IPS DF 6.9 (cell line): ENCODE data around the gene GTF2IRD1.
"Not testable (repeated sequence)": the region's sequence is repeated elsewhere in the genome, so short reads cannot be mapped to it uniquely, and the experiment has no call there.

Source experiments
- DNase-seq: peaks from one replicate; pipeline ENCODE4 v3.0.0-alpha.2; 2013; ENCODE audit warnings: low read depth, low spot score
- H3K27ac ChIP-seq: one replicate; pipeline ENCODE4 v1.5.1; 2013; ENCODE audit warnings: low read length, control low read depth
- H3K27me3 ChIP-seq: 2 replicates; pipeline ENCODE4 v1.6.1; 2013; ENCODE audit warnings: mild to moderate bottlenecking, low read length; ENCODE audit not compliant: control insufficient read depth, insufficient read depth
- H3K36me3 ChIP-seq: 2 replicates; pipeline ENCODE4 v1.6.1; 2013; ENCODE audit warnings: low read length; ENCODE audit not compliant: control insufficient read depth, insufficient read depth
- H3K4me1 ChIP-seq: 2 replicates; pipeline ENCODE4 v1.6.1; 2013; ENCODE audit warnings: low read length; ENCODE audit not compliant: control insufficient read depth, insufficient read depth
- H3K4me3 ChIP-seq: 2 replicates; pipeline ENCODE4 v1.5.1; 2013; ENCODE audit warnings: mild to moderate bottlenecking, low read length
- H3K9me3 ChIP-seq: 2 replicates; pipeline ENCODE4 v1.6.1; 2013; ENCODE audit warnings: low read length, inconsistent platforms; ENCODE audit not compliant: control insufficient read depth, insufficient read depth
- WGBS: extraction: QIAGEN DNeasy Blood & Tissue Kit; methylation state at CpG from one replicate; pipeline ENCODE4 v1.1.7; 2013; ENCODE audit warnings: mixed read lengths, missing lambda C conversion rate; ENCODE audit not compliant: insufficient read length, insufficient coverage; 5-methylcytosine and 5-hydroxymethylcytosine counted together

The GTF2IRD1 gene

GRCh38 chr7:74412056-74412455 is 41.6 kb upstream of the GTF2IRD1 start:
- no peaks in the 10 kb centered on the region for H3K9me3 ChIP-seq
- H3K36me3 ChIP-seq, result no peaks in the 10 kb centered on the region
- H3K4me1 ChIP-seq, result no peaks in the 10 kb centered on the region
- H3K27me3 ChIP-seq, result no peaks in the 10 kb centered on the region
- no CpG with 5 or more reads among the region's 4 CpGs for WGBS
- H3K27ac ChIP-seq, result no peak overlapping the region
- no peak for DNase-seq
- H3K4me3 ChIP-seq, result no peak overlapping the region

GRCh38 chr7:74412603-74413002 is 41.1 kb upstream of the GTF2IRD1 start:
- DNase-seq, result no peak

GRCh38 chr7:74414595-74415333 is 38.9 kb upstream of the GTF2IRD1 start:
- not testable (repeated sequence) for H3K27ac ChIP-seq, H3K36me3 ChIP-seq, DNase-seq, H3K4me3 ChIP-seq, H3K27me3 ChIP-seq, H3K4me1 ChIP-seq, H3K9me3 ChIP-seq
- WGBS, result no CpG with 5 or more reads among the region's 7 CpGs

More at GRCh38 chr7:74412603-74413002, 41.1 kb upstream of the GTF2IRD1 start:
- Histone ChIP-seq H3K9me3 (no peaks in the 10 kb centered on the region), H3K36me3 (no peaks in the 10 kb centered on the region), H3K27me3 (no peaks in the 10 kb centered on the region), H3K4me1 (no peaks in the 10 kb centered on the region), H3K27ac (no peak overlapping the region), H3K4me3 (no peak overlapping the region)
- no CpG with 5 or more reads among the region's 3 CpGs for WGBS

- no peaks in the 10 kb centered on the region for H3K36me3 ChIP-seq
These were observed 36.2 kb upstream of the GTF2IRD1 start for GRCh38 chr7:74417419-74417971.

GRCh38 chr7:74418076-74418475 is 35.6 kb upstream of the GTF2IRD1 start:
- no peak overlapping the region for H3K27ac ChIP-seq
- H3K9me3 ChIP-seq, result no peaks in the 10 kb centered on the region
- no peak overlapping the region for H3K4me3 ChIP-seq
- no CpG with 5 or more reads among the region's 8 CpGs for WGBS
- no peaks in the 10 kb centered on the region for H3K27me3 ChIP-seq
- no peak for DNase-seq
- no peaks in the 10 kb centered on the region for H3K4me1 ChIP-seq
- H3K36me3 ChIP-seq, result no peaks in the 10 kb centered on the region

More at GRCh38 chr7:74417419-74417971, 36.2 kb upstream of the GTF2IRD1 start:
- Histone ChIP-seq H3K27ac (no peak overlapping the region), H3K9me3 (no peaks in the 10 kb centered on the region), H3K4me3 (no peak overlapping the region), H3K4me1 (no peaks in the 10 kb centered on the region), H3K27me3 (no peaks in the 10 kb centered on the region)
- DNase-seq, result peak; percentile 67
- WGBS, result no CpG with 5 or more reads among the region's 16 CpGs

GRCh38 chr7:74418538-74418937 is 35.2 kb upstream of the GTF2IRD1 start:
- Histone ChIP-seq H3K4me3 (no peak overlapping the region), H3K27ac (no peak overlapping the region), H3K9me3 (no peaks in the 10 kb centered on the region), H3K36me3 (no peaks in the 10 kb centered on the region), H3K27me3 (no peaks in the 10 kb centered on the region), H3K4me1 (no peaks in the 10 kb centered on the region)
- no peak for DNase-seq
- 100% methylated on average over 4 of the region's 10 CpGs for WGBS

GRCh38 chr7:74419232-74419631 is 34.5 kb upstream of the GTF2IRD1 start:
- DNase-seq, H3K9me3 ChIP-seq, H3K27me3 ChIP-seq, H3K36me3 ChIP-seq, H3K27ac ChIP-seq, H3K4me3 ChIP-seq, H3K4me1 ChIP-seq: not testable (repeated sequence)
- no CpG with 5 or more reads among the region's 4 CpGs for WGBS

- DNase-seq, result no peak
- Histone ChIP-seq H3K4me3 (no peak overlapping the region), H3K4me1 (no peaks in the 10 kb centered on the region), H3K36me3 (no peaks in the 10 kb centered on the region), H3K9me3 (no peaks in the 10 kb centered on the region), H3K27ac (no peak overlapping the region), H3K27me3 (no peaks in the 10 kb centered on the region)
- no CpG with 5 or more reads among the region's 4 CpGs for WGBS
These were observed 33.7 kb upstream of the GTF2IRD1 start for GRCh38 chr7:74420006-74420405.

- no peaks in the 10 kb centered on the region for H3K36me3 ChIP-seq
- H3K9me3 ChIP-seq, result no peaks in the 10 kb centered on the region
- no peaks in the 10 kb centered on the region for H3K4me1 ChIP-seq
- DNase-seq, result no peak
- H3K4me3 ChIP-seq, result no peak overlapping the region
- WGBS, result no CpG with 5 or more reads among the region's 10 CpGs
- no peaks in the 10 kb centered on the region for H3K27me3 ChIP-seq
- H3K27ac ChIP-seq, result no peak overlapping the region
These were observed 29.3 kb upstream of the GTF2IRD1 start for GRCh38 chr7:74424291-74424880.

GRCh38 chr7:74428023-74428422 is 25.7 kb upstream of the GTF2IRD1 start:
- Histone ChIP-seq H3K9me3 (no peaks in the 10 kb centered on the region), H3K27me3 (no peaks in the 10 kb centered on the region), H3K4me1 (peaks cover 3% of the 10 kb centered on the region), H3K36me3 (no peaks in the 10 kb centered on the region), H3K27ac (no peak overlapping the region), H3K4me3 (no peak overlapping the region)
- DNase-seq, result no peak
- WGBS, result no CpG with 5 or more reads among the region's 4 CpGs
